KMS-11 (cell line): ENCODE measurements around the gene COPRS.
A peak's percentile ranks its signal among the peaks of the same experiment; 100 is the strongest.

Experiments used
- H2AFZ ChIP-seq: fragments of 200-600 bp; sonication (generic); 2 replicates; pipeline ENCODE4 v1.6.1; 2016; ENCODE audit warnings: antibody characterized with exemption, mixed run types, low read depth
- H3K27ac ChIP-seq: fragments of 200-600 bp; sonication (generic); 2 replicates; pipeline ENCODE4 v1.6.1; 2016; ENCODE audit warnings: mild to moderate bottlenecking, mixed run types
- H3K27me3 ChIP-seq: fragments of 200-600 bp; sonication (generic); 2 replicates; pipeline ENCODE4 v1.6.1; 2017; ENCODE audit warnings: mild to moderate bottlenecking, low read depth, mixed run types, moderate library complexity; ENCODE audit not compliant: insufficient read depth
- H3K36me3 ChIP-seq: fragments of 200-600 bp; sonication (generic); 2 replicates; pipeline ENCODE4 v1.6.1; 2017; ENCODE audit warnings: mild to moderate bottlenecking, mixed run types; ENCODE audit not compliant: insufficient read depth
- H3K4me1 ChIP-seq: fragments of 200-600 bp; sonication (generic); 2 replicates; pipeline ENCODE4 v1.6.1; 2016; ENCODE audit warnings: mild to moderate bottlenecking, low read depth, mixed run types; ENCODE audit not compliant: poor library complexity, severe bottlenecking
- H3K4me2 ChIP-seq: fragments of 200-600 bp; sonication (generic); 2 replicates; pipeline ENCODE4 v1.7.0; 2016; ENCODE audit warnings: mild to moderate bottlenecking, mixed run types
- H3K4me3 ChIP-seq: fragments of 200-600 bp; sonication (generic); IDR thresholded peaks from 2 replicates; pipeline ENCODE4 v1.6.1; 2017; ENCODE audit warnings: low read depth, low read length, mixed read lengths; ENCODE audit not compliant: insufficient read depth
- H3K79me2 ChIP-seq: fragments of 200-600 bp; sonication (generic); 2 replicates; pipeline ENCODE4 v1.6.1; 2016; ENCODE audit warnings: low read depth, mixed run types; ENCODE audit not compliant: insufficient read depth
- H3K9ac ChIP-seq: fragments of 200-600 bp; sonication (generic); 2 replicates; pipeline ENCODE4 v1.6.1; 2016; ENCODE audit warnings: mild to moderate bottlenecking, mixed run types
- H4K20me1 ChIP-seq: fragments of 200-600 bp; sonication (generic); 2 replicates; pipeline ENCODE4 v1.6.1; 2016; ENCODE audit warnings: mild to moderate bottlenecking, mixed run types; ENCODE audit not compliant: insufficient read depth
- CTCF ChIP-seq: fragments of 200-600 bp; sonication (generic); conservative IDR thresholded peaks from 2 replicates; pipeline ENCODE4 v1.6.1; 2017; ENCODE audit warnings: low read depth, mild to moderate bottlenecking, antibody characterized with exemption, low read length, moderate library complexity, mixed read lengths

The COPRS gene

DNA sequence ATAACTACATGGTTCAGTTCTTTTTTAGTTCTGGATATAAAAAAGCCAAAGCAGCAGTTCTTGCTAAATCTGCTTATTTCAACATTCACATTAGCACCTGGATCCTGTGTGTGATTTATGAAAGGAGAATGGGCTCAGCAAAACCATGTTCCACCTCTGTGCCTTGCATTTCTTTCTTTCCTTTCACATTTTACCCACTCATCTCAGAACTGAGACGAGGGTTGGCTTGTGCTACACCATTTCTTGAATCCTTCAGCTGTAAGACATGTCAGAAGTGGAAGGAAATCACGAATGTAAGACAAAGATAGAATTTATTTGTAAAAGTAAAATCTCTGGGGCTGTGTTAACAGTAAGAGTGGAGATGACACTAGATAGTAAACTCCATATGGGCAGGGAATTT lies 43.6 kb upstream of the COPRS start:
- Histone ChIP-seq H3K79me2 (peaks cover 35% of the 10 kb centered on the region), H3K4me1 (peaks cover 25% of the 10 kb centered on the region), H4K20me1 (no peaks in the 10 kb centered on the region), H2AFZ (peak overlapping the region; percentile 80), H3K27me3 (no peaks in the 10 kb centered on the region), H3K9ac (no peak overlapping the region), H3K27ac (peak overlapping the region; percentile 58; the same call in 1 of the 2 replicates), H3K4me3 (no peak overlapping the region), H3K36me3 (peaks cover 4% of the 10 kb centered on the region; the same call in 1 of the 2 replicates), H3K4me2 (peak overlapping the region; percentile 39; the same call in 1 of the 2 replicates)
- TF ChIP-seq CTCF: no peak

GRCh38 chr17:31900877-31901276 lies 41.8 kb upstream of the COPRS start:
- no peaks in the 10 kb centered on the region for H4K20me1 ChIP-seq
- peak overlapping the region; percentile 38; the same call in 1 of the 2 replicates for H2AFZ ChIP-seq
- H3K27ac ChIP-seq: peak overlapping the region; percentile 10; the same call in 1 of the 2 replicates
- H3K9ac ChIP-seq: peak overlapping the region; percentile 49; the same call in 1 of the 2 replicates
- H3K4me2 ChIP-seq: peak overlapping the region; percentile 93
- H3K79me2 ChIP-seq: peaks cover 37% of the 10 kb centered on the region
- H3K36me3 ChIP-seq: peaks cover 6% of the 10 kb centered on the region; the same call in 1 of the 2 replicates
- H3K4me3 ChIP-seq: no peak overlapping the region
- H3K4me1 ChIP-seq: peaks cover 25% of the 10 kb centered on the region
- no peaks in the 10 kb centered on the region for H3K27me3 ChIP-seq
- TF ChIP-seq CTCF: no peak

DNA sequence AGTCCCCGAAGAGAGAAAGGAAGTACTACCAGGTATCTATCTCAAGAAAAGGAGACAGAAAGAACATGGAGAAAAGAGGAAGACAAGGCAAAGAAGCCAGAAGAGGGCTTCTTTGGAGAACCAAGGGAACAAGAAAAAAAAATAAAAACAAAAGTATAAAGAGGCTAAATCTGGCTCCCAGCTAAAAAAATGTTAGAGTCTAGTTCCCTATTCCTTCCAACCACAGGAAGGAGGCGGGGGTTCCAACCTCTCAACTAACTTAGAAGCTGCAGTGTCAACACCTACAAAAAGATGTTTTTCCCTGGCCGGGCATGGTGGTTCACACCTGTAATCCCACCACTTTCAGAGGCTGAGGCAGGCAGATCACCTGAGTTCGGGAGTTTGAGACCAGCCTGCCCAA lies 29.1 kb upstream of the COPRS start:
- Histone ChIP-seq H3K27me3 (no peaks in the 10 kb centered on the region), H3K9ac (no peak overlapping the region), H4K20me1 (no peaks in the 10 kb centered on the region), H3K79me2 (peaks cover 5% of the 10 kb centered on the region; the same call in 1 of the 2 replicates), H3K4me2 (no peak overlapping the region), H3K4me3 (no peak overlapping the region), H3K4me1 (no peaks in the 10 kb centered on the region), H3K27ac (no peak overlapping the region), H2AFZ (no peak overlapping the region), H3K36me3 (peaks cover 37% of the 10 kb centered on the region)
- no peak for TF ChIP-seq CTCF

- Histone ChIP-seq H2AFZ (no peak overlapping the region), H3K79me2 (no peaks in the 10 kb centered on the region), H3K4me2 (no peak overlapping the region), H3K4me3 (no peak overlapping the region), H4K20me1 (no peaks in the 10 kb centered on the region), H3K27me3 (no peaks in the 10 kb centered on the region), H3K36me3 (peaks cover 27% of the 10 kb centered on the region), H3K27ac (no peak overlapping the region), H3K4me1 (peaks cover 24% of the 10 kb centered on the region), H3K9ac (no peak overlapping the region)
- no peak for TF ChIP-seq CTCF
Observed at GRCh38 chr17:31882571-31882970, 23.5 kb upstream of the COPRS start.
